ENCODE results near the gene PI4KB.

- TF ChIP-seq, protein P1, sequence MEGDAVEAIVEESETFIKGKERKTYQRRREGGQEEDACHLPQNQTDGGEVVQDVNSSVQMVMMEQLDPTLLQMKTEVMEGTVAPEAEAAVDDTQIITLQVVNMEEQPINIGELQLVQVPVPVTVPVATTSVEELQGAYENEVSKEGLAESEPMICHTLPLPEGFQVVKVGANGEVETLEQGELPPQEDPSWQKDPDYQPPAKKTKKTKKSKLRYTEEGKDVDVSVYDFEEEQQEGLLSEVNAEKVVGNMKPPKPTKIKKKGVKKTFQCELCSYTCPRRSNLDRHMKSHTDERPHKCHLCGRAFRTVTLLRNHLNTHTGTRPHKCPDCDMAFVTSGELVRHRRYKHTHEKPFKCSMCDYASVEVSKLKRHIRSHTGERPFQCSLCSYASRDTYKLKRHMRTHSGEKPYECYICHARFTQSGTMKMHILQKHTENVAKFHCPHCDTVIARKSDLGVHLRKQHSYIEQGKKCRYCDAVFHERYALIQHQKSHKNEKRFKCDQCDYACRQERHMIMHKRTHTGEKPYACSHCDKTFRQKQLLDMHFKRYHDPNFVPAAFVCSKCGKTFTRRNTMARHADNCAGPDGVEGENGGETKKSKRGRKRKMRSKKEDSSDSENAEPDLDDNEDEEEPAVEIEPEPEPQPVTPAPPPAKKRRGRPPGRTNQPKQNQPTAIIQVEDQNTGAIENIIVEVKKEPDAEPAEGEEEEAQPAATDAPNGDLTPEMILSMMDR (conservative IDR thresholded peaks at IDR 0.05), result no peak
- no peak for TF ChIP-seq ZFX (IDR thresholded peaks at IDR 0.05)
Observed at GRCh38 chr1:151311011-151311410, 16.2 kb downstream of the PI4KB start.
